ENCODE results near the gene NCS1.

NCS1 gene

GRCh38 chr9:130235558-130236435 is 63.6 kb downstream of the NCS1 start:
- no peaks in the 10 kb centered on the region for H3K27me3 Mint-ChIP-seq (ENCODE audit: low read depth)
- no peaks in the 10 kb centered on the region for H3K36me3 Mint-ChIP-seq (ENCODE audit: low read depth)
- H3K4me3 Mint-ChIP-seq = no peak overlapping the region
- peaks cover 11% of the 10 kb centered on the region for H3K4me1 Mint-ChIP-seq (ENCODE audit: low read depth)
- H3K27ac Mint-ChIP-seq = no peak overlapping the region
- no peaks in the 10 kb centered on the region for H3K9me3 Mint-ChIP-seq

GRCh38 chr9:130236436-130236985 is 64.3 kb downstream of the NCS1 start:
- Mint-ChIP-seq H3K4me3 (no peak overlapping the region), H3K9me3 (no peaks in the 10 kb centered on the region), H3K27ac (no peak overlapping the region), H3K36me3 (ENCODE audit: low read depth) (no peaks in the 10 kb centered on the region), H3K27me3 (ENCODE audit: low read depth) (no peaks in the 10 kb centered on the region), H3K4me1 (ENCODE audit: low read depth) (peaks cover 12% of the 10 kb centered on the region)

- H3K27me3 Mint-ChIP-seq (ENCODE audit: low read depth) = no peaks in the 10 kb centered on the region
- no peak overlapping the region for H3K27ac Mint-ChIP-seq
- peaks cover 12% of the 10 kb centered on the region for H3K4me1 Mint-ChIP-seq (ENCODE audit: low read depth)
- no peaks in the 10 kb centered on the region for H3K36me3 Mint-ChIP-seq (ENCODE audit: low read depth)
- no peaks in the 10 kb centered on the region for H3K9me3 Mint-ChIP-seq
- H3K4me3 Mint-ChIP-seq = no peak overlapping the region
These were observed 64.9 kb downstream of the NCS1 start for GRCh38 chr9:130237076-130237475.

- Mint-ChIP-seq H3K36me3 (ENCODE audit: low read depth) (no peaks in the 10 kb centered on the region), H3K4me1 (ENCODE audit: low read depth) (peaks cover 16% of the 10 kb centered on the region), H3K27me3 (ENCODE audit: low read depth) (no peaks in the 10 kb centered on the region), H3K4me3 (no peak overlapping the region), H3K9me3 (no peaks in the 10 kb centered on the region), H3K27ac (no peak overlapping the region)
These were observed 65.7 kb downstream of the NCS1 start for GRCh38 chr9:130237763-130238524.

- no peak overlapping the region for H3K4me3 Mint-ChIP-seq
- H3K9me3 Mint-ChIP-seq = no peaks in the 10 kb centered on the region
- H3K27ac Mint-ChIP-seq = no peak overlapping the region
- H3K27me3 Mint-ChIP-seq (ENCODE audit: low read depth) = no peaks in the 10 kb centered on the region
- H3K36me3 Mint-ChIP-seq (ENCODE audit: low read depth) = no peaks in the 10 kb centered on the region
- H3K4me1 Mint-ChIP-seq (ENCODE audit: low read depth) = peaks cover 18% of the 10 kb centered on the region
These were observed 67.1 kb downstream of the NCS1 start for GRCh38 chr9:130239363-130239695.

- H3K27me3 Mint-ChIP-seq (ENCODE audit: low read depth) = no peaks in the 10 kb centered on the region
- no peak overlapping the region for H3K4me3 Mint-ChIP-seq
- H3K9me3 Mint-ChIP-seq = no peaks in the 10 kb centered on the region
- no peak overlapping the region for H3K27ac Mint-ChIP-seq
- H3K36me3 Mint-ChIP-seq (ENCODE audit: low read depth) = no peaks in the 10 kb centered on the region
- peaks cover 18% of the 10 kb centered on the region for H3K4me1 Mint-ChIP-seq (ENCODE audit: low read depth)
These were observed 67.6 kb downstream of the NCS1 start for GRCh38 chr9:130239741-130240241.

GRCh38 chr9:130240410-130241197 is 68.4 kb downstream of the NCS1 start:
- no peak overlapping the region for H3K27ac Mint-ChIP-seq

GRCh38 chr9:130241198-130241535 is 69.0 kb downstream of the NCS1 start:
- H3K9me3 Mint-ChIP-seq = no peaks in the 10 kb centered on the region

More at GRCh38 chr9:130240410-130241197, 68.4 kb downstream of the NCS1 start:
- H3K4me1 Mint-ChIP-seq (ENCODE audit: low read depth) = peaks cover 18% of the 10 kb centered on the region
- H3K27me3 Mint-ChIP-seq (ENCODE audit: low read depth) = peaks cover 4% of the 10 kb centered on the region
- no peaks in the 10 kb centered on the region for H3K36me3 Mint-ChIP-seq (ENCODE audit: low read depth)
- H3K4me3 Mint-ChIP-seq = no peak overlapping the region
- H3K9me3 Mint-ChIP-seq = no peaks in the 10 kb centered on the region

GRCh38 chr9:130242270-130243014 is 70.2 kb downstream of the NCS1 start:
- no peak overlapping the region for H3K4me3 Mint-ChIP-seq
- peaks cover 4% of the 10 kb centered on the region for H3K27me3 Mint-ChIP-seq (ENCODE audit: low read depth)
- H3K27ac Mint-ChIP-seq = peak overlapping the region; percentile 3
- peaks cover 15% of the 10 kb centered on the region for H3K4me1 Mint-ChIP-seq (ENCODE audit: low read depth)
- no peaks in the 10 kb centered on the region for H3K36me3 Mint-ChIP-seq (ENCODE audit: low read depth)
- no peaks in the 10 kb centered on the region for H3K9me3 Mint-ChIP-seq

More at GRCh38 chr9:130241198-130241535, 69.0 kb downstream of the NCS1 start:
- Mint-ChIP-seq H3K27me3 (ENCODE audit: low read depth) (peaks cover 4% of the 10 kb centered on the region), H3K4me1 (ENCODE audit: low read depth) (peaks cover 15% of the 10 kb centered on the region), H3K27ac (no peak overlapping the region), H3K36me3 (ENCODE audit: low read depth) (no peaks in the 10 kb centered on the region), H3K4me3 (no peak overlapping the region)

- Mint-ChIP-seq H3K27ac (peak overlapping the region; percentile 3), H3K27me3 (ENCODE audit: low read depth) (peaks cover 4% of the 10 kb centered on the region), H3K36me3 (ENCODE audit: low read depth) (no peaks in the 10 kb centered on the region), H3K9me3 (no peaks in the 10 kb centered on the region), H3K4me3 (peak overlapping the region; percentile 40), H3K4me1 (ENCODE audit: low read depth) (peaks cover 15% of the 10 kb centered on the region)
These were observed 71.0 kb downstream of the NCS1 start for GRCh38 chr9:130243015-130243881.

GRCh38 chr9:130243882-130244170 is 71.6 kb downstream of the NCS1 start:
- Mint-ChIP-seq H3K9me3 (no peaks in the 10 kb centered on the region), H3K36me3 (ENCODE audit: low read depth) (no peaks in the 10 kb centered on the region), H3K4me1 (ENCODE audit: low read depth) (peaks cover 15% of the 10 kb centered on the region), H3K4me3 (no peak overlapping the region), H3K27me3 (ENCODE audit: low read depth) (peaks cover 7% of the 10 kb centered on the region), H3K27ac (no peak overlapping the region)

- Mint-ChIP-seq H3K27ac (no peak overlapping the region), H3K9me3 (no peaks in the 10 kb centered on the region)
These were observed 72.5 kb downstream of the NCS1 start for GRCh38 chr9:130244548-130245165.

GRCh38 chr9:130245474-130245873 is 73.3 kb downstream of the NCS1 start:
- Mint-ChIP-seq H3K27ac (no peak overlapping the region), H3K27me3 (ENCODE audit: low read depth) (peaks cover 21% of the 10 kb centered on the region), H3K36me3 (ENCODE audit: low read depth) (no peaks in the 10 kb centered on the region), H3K4me3 (no peak overlapping the region), H3K4me1 (ENCODE audit: low read depth) (peaks cover 10% of the 10 kb centered on the region), H3K9me3 (no peaks in the 10 kb centered on the region)

More at GRCh38 chr9:130244548-130245165, 72.5 kb downstream of the NCS1 start:
- Mint-ChIP-seq H3K36me3 (ENCODE audit: low read depth) (no peaks in the 10 kb centered on the region), H3K27me3 (ENCODE audit: low read depth) (peaks cover 13% of the 10 kb centered on the region), H3K4me3 (no peak overlapping the region), H3K4me1 (ENCODE audit: low read depth) (peaks cover 13% of the 10 kb centered on the region)
